Testis (tissue), 3 donors: ENCODE measurements around the gene CXXC5. TPM values are rescaled to one million over a fixed set of nuclear protein-coding genes. Genes with fewer than 3 reads are reported as not detected.

Experiments
- DNase-seq: peaks from one replicate; pipeline ENCODE4 v3.0.0-alpha.2; 2019
- H3K27ac ChIP-seq, 2 donors: fragments of 200-600 bp; sonication (generic); one replicate each; pipeline ENCODE4 v1.5.1; 2019
- H3K27me3 ChIP-seq: fragments of 200-600 bp; sonication (generic); one replicate; pipeline ENCODE4 v1.5.1; 2019
- H3K36me3 ChIP-seq: fragments of 200-600 bp; sonication (generic); one replicate; pipeline ENCODE4 v1.5.1; 2017; ENCODE audit warnings: low read depth; ENCODE audit errors: missing control alignments
- H3K4me1 ChIP-seq: fragments of 200-600 bp; sonication (generic); one replicate; pipeline ENCODE4 v1.5.1; 2019
- H3K4me3 ChIP-seq, 2 donors: fragments of 200-600 bp; sonication (generic); one replicate each; pipeline ENCODE4 v1.5.1; 2017 to 2019
- H3K9me3 ChIP-seq: fragments of 200-600 bp; sonication (generic); one replicate; pipeline ENCODE4 v1.5.1; 2017
- POLR2A ChIP-seq: fragments of 450-650 bp; IDR thresholded peaks from one replicate; pipeline ENCODE4 v1.6.1; 2017; ENCODE audit warnings: antibody characterized with exemption, mild to moderate bottlenecking, moderate library complexity
- WGBS, 2 donors: methylation state at CpG; one replicate each; pipeline ENCODE4 v1.1.5; 2018; 5-methylcytosine and 5-hydroxymethylcytosine counted together
- intact Hi-C: fragments of 100-400 bp; cut with DNase I; formaldehyde crosslinking; loops from one replicate; pipeline ENCODE4 v1.15.1; 2023; ENCODE audit warnings: low total_unique reads
- polyA plus RNA-seq: library from polyadenylated mRNA; stranded (reverse); fragments of 350-450 nt; fragmentation: Illumina TruSeq; extraction: RNeasy Lipid Tissue Mini Kit (QIAGEN cat#74804); gene quantifications from one replicate; pipeline ENCODE4 v1.2.3, GENCODE V29; 2014; ENCODE audit warnings: low read depth, low replicate concordance; ENCODE audit not compliant: insufficient read depth
- total RNA-seq, 2 donors: library from RNA; depleted of rRNA; stranded (reverse); fragments of >200 nt; gene quantifications; one replicate each; pipeline ENCODE4 v1.2.3, GENCODE V29; 2016
- TF ChIP-seq, protein P1 (sequence below), 3 experiments: fragments of 450-650 bp in 2 of 3; fragments of 200-600 bp in 1 of 3; sonication (generic) in 1 of 3; IDR thresholded peaks; one replicate each; pipeline ENCODE4 v1.5.1; 2016 to 2019; ENCODE audit warnings: antibody characterized with exemption in 3 of 3, mild to moderate bottlenecking in 2 of 3, moderate library complexity in 1 of 3

The CXXC5 gene
- total and polyA plus RNA-seq, 3 donors from 2014 or later: 71.1 to 94.7 (median 78.3) TPM

DNA sequence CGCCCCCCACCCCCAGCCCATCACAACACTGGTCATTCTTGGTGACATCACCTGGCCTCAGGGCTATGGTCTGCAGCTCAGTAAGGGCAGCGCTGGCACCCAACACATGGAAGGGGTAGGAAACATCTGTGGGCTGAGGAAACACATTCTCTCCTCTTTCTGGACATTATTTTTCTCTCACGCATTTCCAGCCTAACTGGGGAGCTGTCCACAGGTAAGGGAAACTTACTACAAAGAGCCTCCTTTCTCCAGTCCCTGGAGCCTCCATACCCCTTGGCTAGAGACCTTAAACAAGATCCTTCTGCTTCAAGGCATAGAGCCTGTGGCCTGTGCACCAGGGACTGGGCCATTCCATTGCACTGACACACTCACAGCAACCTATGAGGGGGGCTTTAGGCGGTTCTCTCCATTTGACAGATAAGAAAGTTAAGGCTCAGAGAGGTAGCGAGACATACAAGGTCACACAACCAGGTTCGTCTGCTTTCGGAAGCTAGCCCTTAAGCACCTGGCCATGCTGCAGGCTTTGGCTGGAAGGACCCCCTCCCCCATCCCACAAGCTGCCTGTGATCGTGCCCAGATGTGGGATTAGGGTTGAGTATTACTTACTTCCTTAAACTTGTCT lies 40.7 kb downstream of the CXXC5 start:
- DNase-seq: no peak
- H3K36me3 ChIP-seq: no peaks in the 10 kb centered on the region
- 75 to 79% methylated on average over 8 of the region's 8 CpGs for WGBS, 2 donors
- H3K27me3 ChIP-seq: no peaks in the 10 kb centered on the region
- H3K4me1 ChIP-seq: peaks cover 12% of the 10 kb centered on the region
- H3K9me3 ChIP-seq: no peaks in the 10 kb centered on the region
- H3K27ac ChIP-seq: no peak overlapping the region
- TF ChIP-seq POLR2A: no peak
- TF ChIP-seq, protein P1, sequence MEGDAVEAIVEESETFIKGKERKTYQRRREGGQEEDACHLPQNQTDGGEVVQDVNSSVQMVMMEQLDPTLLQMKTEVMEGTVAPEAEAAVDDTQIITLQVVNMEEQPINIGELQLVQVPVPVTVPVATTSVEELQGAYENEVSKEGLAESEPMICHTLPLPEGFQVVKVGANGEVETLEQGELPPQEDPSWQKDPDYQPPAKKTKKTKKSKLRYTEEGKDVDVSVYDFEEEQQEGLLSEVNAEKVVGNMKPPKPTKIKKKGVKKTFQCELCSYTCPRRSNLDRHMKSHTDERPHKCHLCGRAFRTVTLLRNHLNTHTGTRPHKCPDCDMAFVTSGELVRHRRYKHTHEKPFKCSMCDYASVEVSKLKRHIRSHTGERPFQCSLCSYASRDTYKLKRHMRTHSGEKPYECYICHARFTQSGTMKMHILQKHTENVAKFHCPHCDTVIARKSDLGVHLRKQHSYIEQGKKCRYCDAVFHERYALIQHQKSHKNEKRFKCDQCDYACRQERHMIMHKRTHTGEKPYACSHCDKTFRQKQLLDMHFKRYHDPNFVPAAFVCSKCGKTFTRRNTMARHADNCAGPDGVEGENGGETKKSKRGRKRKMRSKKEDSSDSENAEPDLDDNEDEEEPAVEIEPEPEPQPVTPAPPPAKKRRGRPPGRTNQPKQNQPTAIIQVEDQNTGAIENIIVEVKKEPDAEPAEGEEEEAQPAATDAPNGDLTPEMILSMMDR (IDR thresholded peaks at IDR 0.05): no peak
- intact Hi-C loops: no loop called here
- no peak overlapping the region for H3K4me3 ChIP-seq

GRCh38 chr5:139689631-139690063 lies 41.5 kb downstream of the CXXC5 start:
- WGBS, 2 donors: 52 to 79% methylated on average over 9 to 12 of the region's 16 CpGs
- TF ChIP-seq, protein P1 (IDR thresholded peaks at IDR 0.05): no peak
- TF ChIP-seq POLR2A: no peak
- Histone ChIP-seq H3K27ac (no peak overlapping the region), H3K4me3 (no peak overlapping the region), H3K27me3 (no peaks in the 10 kb centered on the region), H3K4me1 (peaks cover 12% of the 10 kb centered on the region), H3K36me3 (no peaks in the 10 kb centered on the region), H3K9me3 (no peaks in the 10 kb centered on the region)
- intact Hi-C loops: loop anchor here (10.0 kb wide), 1 partner anchor 55 kb away; no protein-coding TSS in a partner anchor
- no peak for DNase-seq

GRCh38 chr5:139690064-139690802 lies 42.1 kb downstream of the CXXC5 start:
- H3K4me1 ChIP-seq: peaks cover 12% of the 10 kb centered on the region
- intact Hi-C loops: loop anchor here (10.0 kb wide), 1 partner anchor 55 kb away; no protein-coding TSS in a partner anchor
- no peak overlapping the region for H3K27ac ChIP-seq
- H3K36me3 ChIP-seq: no peaks in the 10 kb centered on the region
- 43 to 60% methylated on average over 15 to 16 of the region's 16 CpGs for WGBS, 2 donors
- no peaks in the 10 kb centered on the region for H3K9me3 ChIP-seq
- TF ChIP-seq POLR2A: no peak
- TF ChIP-seq, protein P1 (IDR thresholded peaks at IDR 0.05): peak; percentile 34 to 51 (median 37)
- H3K27me3 ChIP-seq: no peaks in the 10 kb centered on the region
- DNase-seq: no peak
- no peak overlapping the region for H3K4me3 ChIP-seq

GRCh38 chr5:139690803-139691629 lies 42.9 kb downstream of the CXXC5 start:
- Histone ChIP-seq H3K27ac (no peak overlapping the region), H3K4me3 (no peak overlapping the region), H3K27me3 (no peaks in the 10 kb centered on the region), H3K4me1 (peaks cover 12% of the 10 kb centered on the region), H3K9me3 (no peaks in the 10 kb centered on the region), H3K36me3 (no peaks in the 10 kb centered on the region)
- no peak for DNase-seq
- intact Hi-C loops: loop anchor here (10.0 kb wide), 1 partner anchor 56 kb away; no protein-coding TSS in a partner anchor
- WGBS, 2 donors: 57 to 68% methylated on average over 5 to 6 of the region's 6 CpGs
- TF ChIP-seq, protein P1 (IDR thresholded peaks at IDR 0.05): no peak
- TF ChIP-seq POLR2A: no peak
